Keratinocyte (primary cell): ENCODE measurements around the gene LRRC10. TPM values are rescaled to one million over a fixed set of nuclear protein-coding genes. Genes with fewer than 3 reads are reported as not detected.

ENCODE experiments used
- DNase-seq: peaks from one replicate; pipeline ENCODE4 v3.0.0-alpha.2; 2011; ENCODE audit warnings: low read depth, missing footprints, low spot score
- FAIRE-seq: peaks from 2 replicates; lab custom pipeline; 2011; peaks lifted over from hg19 to GRCh38; lab: Jason Lieb, UNC
- H2AFZ ChIP-seq: 2 replicates; pipeline ENCODE4 v1.6.0; 2012; ENCODE audit warnings: low read length, control low read depth, inconsistent platforms; ENCODE audit not compliant: control insufficient read depth
- H3K27ac ChIP-seq: 2 replicates; pipeline ENCODE4 v1.5.1; 2011; ENCODE audit warnings: low read length; ENCODE audit not compliant: control insufficient read depth, insufficient read depth
- H3K27me3 ChIP-seq: 3 replicates; pipeline ENCODE4 v1.6.0; 2011; ENCODE audit warnings: low read length; ENCODE audit not compliant: control insufficient read depth, insufficient read depth; ENCODE audit errors: extremely low read depth
- H3K36me3 ChIP-seq, 2 experiments: 2 replicates in 1 of 2; 3 replicates in 1 of 2; pipeline ENCODE4 v1.5.1; 2011; ENCODE audit warnings: low read length in 2 of 2, mild to moderate bottlenecking in 1 of 2; ENCODE audit not compliant: control insufficient read depth in 2 of 2, insufficient read depth in 2 of 2; ENCODE audit errors: extremely low read depth in 1 of 2
- H3K4me1 ChIP-seq: 3 replicates; pipeline ENCODE4 v1.5.1; 2011; ENCODE audit warnings: low read length; ENCODE audit not compliant: control insufficient read depth, insufficient read depth; ENCODE audit errors: extremely low read depth
- H3K4me2 ChIP-seq: 3 replicates; pipeline ENCODE4 v1.6.0; 2011; ENCODE audit warnings: low read depth, low read length; ENCODE audit not compliant: control insufficient read depth, insufficient read depth; ENCODE audit errors: extremely low read depth
- H3K4me3 ChIP-seq, 3 experiments: fragments of 200-600 bp in 1 of 3; sonication (generic) in 1 of 3; 2 replicates in 2 of 3; 3 replicates in 1 of 3; pipeline ENCODE4 v1.5.1; 2011 to 2016; ENCODE audit warnings: low read length in 3 of 3, mild to moderate bottlenecking in 3 of 3, control low read depth in 2 of 3, inconsistent platforms in 1 of 3, low read depth in 1 of 3, mixed read lengths in 1 of 3, mixed run types in 1 of 3, moderate library complexity in 1 of 3; ENCODE audit not compliant: control insufficient read depth in 2 of 3, insufficient read depth in 2 of 3; ENCODE audit errors: extremely low read depth in 1 of 3
- H3K79me2 ChIP-seq: 2 replicates; pipeline ENCODE4 v1.6.0; 2012; ENCODE audit warnings: low read length; ENCODE audit not compliant: control insufficient read depth, insufficient read depth
- H3K9ac ChIP-seq: 3 replicates; pipeline ENCODE4 v1.6.0; 2011; ENCODE audit warnings: low read length; ENCODE audit not compliant: control insufficient read depth, insufficient read depth; ENCODE audit errors: extremely low read depth
- H3K9me1 ChIP-seq: 3 replicates; pipeline ENCODE4 v1.6.0; 2011; ENCODE audit warnings: low read length; ENCODE audit not compliant: control insufficient read depth, insufficient read depth; ENCODE audit errors: extremely low read depth
- H3K9me3 ChIP-seq: 2 replicates; pipeline ENCODE4 v1.5.1; 2012; ENCODE audit warnings: low read depth, low read length; ENCODE audit not compliant: control insufficient read depth
- H4K20me1 ChIP-seq: 3 replicates; pipeline ENCODE4 v1.6.0; 2011; ENCODE audit warnings: low read length; ENCODE audit not compliant: control insufficient read depth, insufficient read depth; ENCODE audit errors: extremely low read depth
- EZH2 ChIP-seq: IDR thresholded peaks from one replicate; pipeline ENCODE4 v1.6.1; 2012; ENCODE audit warnings: inconsistent platforms, mild to moderate bottlenecking, low read length, moderate library complexity
- dilution Hi-C: fragments of 300-500 bp; cut with MboI; formaldehyde crosslinking; loops from one replicate; pipeline ENCODE4 v1.7.0; 2020; ENCODE audit warnings: low sequenced_read_pairs; ENCODE audit not compliant: extremely low pct_ligation_motif_present
- polyA plus RNA-seq, 5 experiments: library from polyadenylated mRNA; depleted of rRNA in 3 of 5; stranded (reverse) in 3 of 5; stranded (forward) in 1 of 5; unstranded in 1 of 5; fragments of >200 nt; gene quantifications; 1 replicate in 1 of 5; 2 replicates in 3 of 5; 3 replicates in 1 of 5; pipeline versions ENCODE4 v1.2.1 to v1.2.3, GENCODE V29; 2011 to 2012; ENCODE audit warnings: missing spikeins in 2 of 5, low read depth in 1 of 5, low replicate concordance in 1 of 5
- TF ChIP-seq, protein P1 (sequence below), 3 experiments: IDR thresholded peaks in 1 of 3; conservative IDR thresholded peaks in 1 of 3; optimal IDR thresholded peaks in 1 of 3; 2 replicates in 2 of 3; 3 replicates in 1 of 3; pipeline versions ENCODE3 to v1.5.1; 2011; ENCODE audit warnings: low read length in 3 of 3, mild to moderate bottlenecking in 3 of 3, moderate library complexity in 2 of 3, control low read depth in 1 of 3, inconsistent platforms in 1 of 3; ENCODE audit not compliant: insufficient read depth in 2 of 3; ENCODE audit errors: extremely low read depth in 1 of 3

LRRC10 gene
- polyA plus RNA-seq, 1 donor (not counting 4 experiments of a cell fraction or from before 2014, with no cell fraction given), result not detected

DNA sequence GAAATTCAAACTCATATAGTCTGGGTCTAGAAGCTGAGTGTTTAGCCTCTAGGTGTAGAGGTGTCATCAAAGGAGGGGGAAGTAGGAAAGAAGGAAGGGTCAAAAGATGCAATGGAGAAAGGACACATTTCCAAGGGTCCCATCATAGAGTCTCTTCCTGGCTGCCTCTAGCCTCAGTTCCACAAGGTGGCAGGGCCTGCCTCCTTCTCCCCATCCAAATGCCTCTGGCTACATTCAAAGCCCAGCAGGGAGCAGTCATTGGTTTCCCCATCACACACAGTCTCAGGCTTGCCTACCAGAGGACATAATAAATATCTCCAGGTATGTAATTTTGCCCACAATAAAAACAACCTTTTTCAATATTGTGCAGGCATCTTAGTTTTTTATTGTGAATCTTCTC lies 27.5 kb downstream of the LRRC10 start:
- Histone ChIP-seq H3K79me2 (peaks cover 22% of the 10 kb centered on the region), H3K4me1 (peaks cover 8% of the 10 kb centered on the region), H3K4me3 (no peak overlapping the region), H3K27me3 (no peaks in the 10 kb centered on the region), H3K9ac (no peak overlapping the region), H3K36me3 (peaks cover 1 to 7% of the 10 kb centered on the region in 2 experiments), H3K9me3 (no peaks in the 10 kb centered on the region), H2AFZ (no peak overlapping the region), H4K20me1 (peaks cover 4% of the 10 kb centered on the region), H3K4me2 (no peak overlapping the region), H3K9me1 (no peaks in the 10 kb centered on the region), H3K27ac (no peak overlapping the region)
- dilution Hi-C loops, result no loop called here
- FAIRE-seq (no peak), DNase-seq (no peak)
- TF ChIP-seq EZH2, result no peak
- TF ChIP-seq, protein P1, sequence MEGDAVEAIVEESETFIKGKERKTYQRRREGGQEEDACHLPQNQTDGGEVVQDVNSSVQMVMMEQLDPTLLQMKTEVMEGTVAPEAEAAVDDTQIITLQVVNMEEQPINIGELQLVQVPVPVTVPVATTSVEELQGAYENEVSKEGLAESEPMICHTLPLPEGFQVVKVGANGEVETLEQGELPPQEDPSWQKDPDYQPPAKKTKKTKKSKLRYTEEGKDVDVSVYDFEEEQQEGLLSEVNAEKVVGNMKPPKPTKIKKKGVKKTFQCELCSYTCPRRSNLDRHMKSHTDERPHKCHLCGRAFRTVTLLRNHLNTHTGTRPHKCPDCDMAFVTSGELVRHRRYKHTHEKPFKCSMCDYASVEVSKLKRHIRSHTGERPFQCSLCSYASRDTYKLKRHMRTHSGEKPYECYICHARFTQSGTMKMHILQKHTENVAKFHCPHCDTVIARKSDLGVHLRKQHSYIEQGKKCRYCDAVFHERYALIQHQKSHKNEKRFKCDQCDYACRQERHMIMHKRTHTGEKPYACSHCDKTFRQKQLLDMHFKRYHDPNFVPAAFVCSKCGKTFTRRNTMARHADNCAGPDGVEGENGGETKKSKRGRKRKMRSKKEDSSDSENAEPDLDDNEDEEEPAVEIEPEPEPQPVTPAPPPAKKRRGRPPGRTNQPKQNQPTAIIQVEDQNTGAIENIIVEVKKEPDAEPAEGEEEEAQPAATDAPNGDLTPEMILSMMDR (optimal IDR thresholded peaks at IDR 0.05 in 1 of 3, IDR thresholded peaks at IDR 0.05 in 1 of 3, conservative IDR thresholded peaks at IDR 0.05 in 1 of 3; ENCODE audit: extremely low read depth in 1 of 3, insufficient read depth in 2 of 3, low read length in 3 of 3), result peak in 2 of 3 experiments; percentile 24 to 36

DNA sequence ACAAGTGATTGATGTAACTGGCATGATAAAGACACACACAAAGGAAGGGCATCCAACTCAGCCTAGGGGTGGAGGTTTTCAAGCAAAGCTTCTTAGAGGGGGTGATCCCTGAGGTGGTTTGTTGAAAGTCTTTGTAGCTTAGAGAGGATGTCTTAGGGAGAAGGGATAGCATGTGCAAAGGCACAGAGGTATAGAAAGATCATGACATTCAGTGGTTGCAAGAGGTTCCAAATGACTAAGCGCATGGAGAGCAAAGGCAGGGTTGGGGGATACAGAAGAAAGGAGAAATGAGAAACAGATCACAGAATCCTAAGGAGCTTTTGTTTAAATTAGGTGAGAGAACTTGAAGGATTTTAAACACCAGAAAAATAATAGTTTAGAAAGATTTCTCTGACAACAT lies 30.6 kb downstream of the LRRC10 start:
- H3K27ac ChIP-seq, result no peak overlapping the region
- H3K9ac ChIP-seq, result no peak overlapping the region
- DNase-seq, result no peak
- no peaks in the 10 kb centered on the region for H4K20me1 ChIP-seq
- dilution Hi-C loops, result no loop called here
- H3K4me2 ChIP-seq, result no peak overlapping the region
- H3K4me3 ChIP-seq, result no peak overlapping the region
- TF ChIP-seq, protein P1 (optimal IDR thresholded peaks at IDR 0.05 in 1 of 3, IDR thresholded peaks at IDR 0.05 in 1 of 3, conservative IDR thresholded peaks at IDR 0.05 in 1 of 3; ENCODE audit: extremely low read depth in 1 of 3, insufficient read depth in 2 of 3, low read length in 3 of 3), result no peak
- no peak for TF ChIP-seq EZH2
- H3K36me3 ChIP-seq, result peaks cover 5% of the 10 kb centered on the region in 2 experiments
- no peaks in the 10 kb centered on the region for H3K27me3 ChIP-seq
- H3K9me3 ChIP-seq, result no peaks in the 10 kb centered on the region
- no peak for FAIRE-seq
- no peaks in the 10 kb centered on the region for H3K9me1 ChIP-seq
- no peaks in the 10 kb centered on the region for H3K79me2 ChIP-seq
- H3K4me1 ChIP-seq, result peaks cover 5% of the 10 kb centered on the region
- H2AFZ ChIP-seq, result no peak overlapping the region
